DND-41 (cell line): ENCODE measurements around the gene COL8A2.

Experiments
- EZH2 ChIP-seq: IDR thresholded peaks from 3 replicates; pipeline ENCODE4 v1.6.1; 2012; ENCODE audit warnings: borderline replicate concordance, low read depth, mild to moderate bottlenecking, moderate library complexity, low read length, inconsistent platforms; ENCODE audit not compliant: severe bottlenecking
- TF ChIP-seq, protein P1 (sequence below): IDR thresholded peaks from 2 replicates; pipeline ENCODE4 v1.5.1; 2012; ENCODE audit warnings: borderline replicate concordance, low read length, moderate library complexity, mild to moderate bottlenecking; ENCODE audit not compliant: poor library complexity, severe bottlenecking; ENCODE audit errors: extremely low read depth

DNA sequence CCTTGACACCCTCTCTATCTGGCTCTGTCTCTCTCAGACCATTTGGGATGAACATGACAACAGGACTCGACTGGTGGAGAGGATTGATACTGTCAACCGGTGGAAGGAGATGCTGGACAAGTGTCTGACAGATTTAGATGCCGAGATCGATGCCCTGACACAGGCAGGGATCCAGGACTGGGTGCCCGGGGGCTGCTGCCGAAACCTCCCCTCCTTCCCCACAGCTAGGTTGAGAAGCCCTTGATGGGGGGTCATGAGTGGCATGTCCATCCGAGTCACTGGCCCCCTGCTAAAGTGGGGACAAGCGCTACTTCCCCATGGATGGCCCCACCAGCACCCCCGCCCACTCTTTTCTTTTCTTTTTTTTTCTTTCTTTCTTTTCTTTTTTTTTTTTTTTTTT, 39.9 kb downstream of the COL8A2 start:
- TF ChIP-seq, protein P1, sequence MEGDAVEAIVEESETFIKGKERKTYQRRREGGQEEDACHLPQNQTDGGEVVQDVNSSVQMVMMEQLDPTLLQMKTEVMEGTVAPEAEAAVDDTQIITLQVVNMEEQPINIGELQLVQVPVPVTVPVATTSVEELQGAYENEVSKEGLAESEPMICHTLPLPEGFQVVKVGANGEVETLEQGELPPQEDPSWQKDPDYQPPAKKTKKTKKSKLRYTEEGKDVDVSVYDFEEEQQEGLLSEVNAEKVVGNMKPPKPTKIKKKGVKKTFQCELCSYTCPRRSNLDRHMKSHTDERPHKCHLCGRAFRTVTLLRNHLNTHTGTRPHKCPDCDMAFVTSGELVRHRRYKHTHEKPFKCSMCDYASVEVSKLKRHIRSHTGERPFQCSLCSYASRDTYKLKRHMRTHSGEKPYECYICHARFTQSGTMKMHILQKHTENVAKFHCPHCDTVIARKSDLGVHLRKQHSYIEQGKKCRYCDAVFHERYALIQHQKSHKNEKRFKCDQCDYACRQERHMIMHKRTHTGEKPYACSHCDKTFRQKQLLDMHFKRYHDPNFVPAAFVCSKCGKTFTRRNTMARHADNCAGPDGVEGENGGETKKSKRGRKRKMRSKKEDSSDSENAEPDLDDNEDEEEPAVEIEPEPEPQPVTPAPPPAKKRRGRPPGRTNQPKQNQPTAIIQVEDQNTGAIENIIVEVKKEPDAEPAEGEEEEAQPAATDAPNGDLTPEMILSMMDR: no peak
- TF ChIP-seq EZH2: no peak
